WTC11 (cell line): ENCODE measurements around the gene KIT.

ENCODE experiments used
- FOXJ3 ChIP-seq: sonication (generic); formaldehyde crosslinking; IDR thresholded peaks from 2 replicates; pipeline ENCODE4 v1.9.0; 2021; ENCODE audit warnings: missing genetic modification reagents, mild to moderate bottlenecking, borderline replicate concordance
- FOXK1 ChIP-seq: sonication (generic); formaldehyde crosslinking; IDR thresholded peaks from 2 replicates; pipeline ENCODE4 v1.8.0; 2022; ENCODE audit warnings: mild to moderate bottlenecking, moderate library complexity, missing genetic modification reagents
- NR1H2 ChIP-seq: sonication (generic); formaldehyde crosslinking; IDR thresholded peaks from 2 replicates; pipeline ENCODE4 v1.9.0; 2021; ENCODE audit warnings: mild to moderate bottlenecking, moderate library complexity, missing genetic modification reagents
- PREB ChIP-seq: sonication (generic); formaldehyde crosslinking; IDR thresholded peaks from 2 replicates; pipeline ENCODE4 v1.8.1; 2022; ENCODE audit warnings: mild to moderate bottlenecking, missing genetic modification reagents, moderate library complexity, borderline replicate concordance
- RELA ChIP-seq: sonication (generic); formaldehyde crosslinking; IDR thresholded peaks from 2 replicates; pipeline ENCODE4 v1.8.1; 2022; ENCODE audit warnings: missing genetic modification reagents, mild to moderate bottlenecking, borderline replicate concordance
- SP1 ChIP-seq: sonication (generic); formaldehyde crosslinking; conservative IDR thresholded peaks from 2 replicates; pipeline ENCODE4 v1.8.1; 2022; ENCODE audit warnings: missing genetic modification reagents
- TF ChIP-seq, protein P1 (sequence below): fragments of 200-600 bp; IDR thresholded peaks from 2 replicates; pipeline ENCODE4 v1.8.0; 2022; ENCODE audit warnings: antibody characterized with exemption
- TF ChIP-seq, protein P2 (sequence below): sonication (generic); formaldehyde crosslinking; IDR thresholded peaks from 2 replicates; pipeline ENCODE4 v1.8.0; 2022; ENCODE audit warnings: mild to moderate bottlenecking, missing genetic modification reagents
- TF ChIP-seq, protein P3 (sequence below): sonication (generic); formaldehyde crosslinking; IDR thresholded peaks from 2 replicates; pipeline ENCODE4 v1.8.0; 2023; ENCODE audit warnings: missing genetic modification reagents
- TF ChIP-seq, protein P4 (sequence below): fragments of 250-450 bp; sonication (Bioruptor Pico); IDR thresholded peaks from 2 replicates; pipeline ENCODE4 v2.1.2; 2022; ENCODE audit warnings: mild to moderate bottlenecking, moderate library complexity
- TF ChIP-seq, protein P5 (sequence below): sonication (generic); formaldehyde crosslinking; IDR thresholded peaks from 2 replicates; pipeline ENCODE4 v1.8.0; 2022; ENCODE audit warnings: mild to moderate bottlenecking, missing genetic modification reagents

- TF ChIP-seq, protein P1, sequence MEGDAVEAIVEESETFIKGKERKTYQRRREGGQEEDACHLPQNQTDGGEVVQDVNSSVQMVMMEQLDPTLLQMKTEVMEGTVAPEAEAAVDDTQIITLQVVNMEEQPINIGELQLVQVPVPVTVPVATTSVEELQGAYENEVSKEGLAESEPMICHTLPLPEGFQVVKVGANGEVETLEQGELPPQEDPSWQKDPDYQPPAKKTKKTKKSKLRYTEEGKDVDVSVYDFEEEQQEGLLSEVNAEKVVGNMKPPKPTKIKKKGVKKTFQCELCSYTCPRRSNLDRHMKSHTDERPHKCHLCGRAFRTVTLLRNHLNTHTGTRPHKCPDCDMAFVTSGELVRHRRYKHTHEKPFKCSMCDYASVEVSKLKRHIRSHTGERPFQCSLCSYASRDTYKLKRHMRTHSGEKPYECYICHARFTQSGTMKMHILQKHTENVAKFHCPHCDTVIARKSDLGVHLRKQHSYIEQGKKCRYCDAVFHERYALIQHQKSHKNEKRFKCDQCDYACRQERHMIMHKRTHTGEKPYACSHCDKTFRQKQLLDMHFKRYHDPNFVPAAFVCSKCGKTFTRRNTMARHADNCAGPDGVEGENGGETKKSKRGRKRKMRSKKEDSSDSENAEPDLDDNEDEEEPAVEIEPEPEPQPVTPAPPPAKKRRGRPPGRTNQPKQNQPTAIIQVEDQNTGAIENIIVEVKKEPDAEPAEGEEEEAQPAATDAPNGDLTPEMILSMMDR, result no peak
- TF ChIP-seq, protein P2, sequence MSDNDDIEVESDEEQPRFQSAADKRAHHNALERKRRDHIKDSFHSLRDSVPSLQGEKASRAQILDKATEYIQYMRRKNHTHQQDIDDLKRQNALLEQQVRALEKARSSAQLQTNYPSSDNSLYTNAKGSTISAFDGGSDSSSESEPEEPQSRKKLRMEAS (CRISPR knock-in tag), result no peak
- TF ChIP-seq PREB (CRISPR knock-in tag) (no peak), RELA (no peak), FOXK1 (CRISPR knock-in tag) (no peak), SP1 (CRISPR knock-in tag) (no peak), FOXJ3 (CRISPR knock-in tag) (no peak), NR1H2 (CRISPR knock-in tag) (no peak)
- TF ChIP-seq, protein P3, sequence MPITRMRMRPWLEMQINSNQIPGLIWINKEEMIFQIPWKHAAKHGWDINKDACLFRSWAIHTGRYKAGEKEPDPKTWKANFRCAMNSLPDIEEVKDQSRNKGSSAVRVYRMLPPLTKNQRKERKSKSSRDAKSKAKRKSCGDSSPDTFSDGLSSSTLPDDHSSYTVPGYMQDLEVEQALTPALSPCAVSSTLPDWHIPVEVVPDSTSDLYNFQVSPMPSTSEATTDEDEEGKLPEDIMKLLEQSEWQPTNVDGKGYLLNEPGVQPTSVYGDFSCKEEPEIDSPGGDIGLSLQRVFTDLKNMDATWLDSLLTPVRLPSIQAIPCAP (CRISPR knock-in tag), result no peak
- TF ChIP-seq, protein P4, sequence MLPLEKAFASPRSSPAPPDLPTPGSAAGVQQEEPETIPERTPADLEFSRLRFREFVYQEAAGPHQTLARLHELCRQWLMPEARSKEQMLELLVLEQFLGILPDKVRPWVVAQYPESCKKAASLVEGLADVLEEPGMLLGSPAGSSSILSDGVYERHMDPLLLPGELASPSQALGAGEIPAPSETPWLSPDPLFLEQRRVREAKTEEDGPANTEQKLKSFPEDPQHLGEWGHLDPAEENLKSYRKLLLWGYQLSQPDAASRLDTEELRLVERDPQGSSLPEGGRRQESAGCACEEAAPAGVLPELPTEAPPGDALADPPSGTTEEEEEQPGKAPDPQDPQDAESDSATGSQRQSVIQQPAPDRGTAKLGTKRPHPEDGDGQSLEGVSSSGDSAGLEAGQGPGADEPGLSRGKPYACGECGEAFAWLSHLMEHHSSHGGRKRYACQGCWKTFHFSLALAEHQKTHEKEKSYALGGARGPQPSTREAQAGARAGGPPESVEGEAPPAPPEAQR (CRISPR knock-in tag), result no peak
- TF ChIP-seq, protein P5, sequence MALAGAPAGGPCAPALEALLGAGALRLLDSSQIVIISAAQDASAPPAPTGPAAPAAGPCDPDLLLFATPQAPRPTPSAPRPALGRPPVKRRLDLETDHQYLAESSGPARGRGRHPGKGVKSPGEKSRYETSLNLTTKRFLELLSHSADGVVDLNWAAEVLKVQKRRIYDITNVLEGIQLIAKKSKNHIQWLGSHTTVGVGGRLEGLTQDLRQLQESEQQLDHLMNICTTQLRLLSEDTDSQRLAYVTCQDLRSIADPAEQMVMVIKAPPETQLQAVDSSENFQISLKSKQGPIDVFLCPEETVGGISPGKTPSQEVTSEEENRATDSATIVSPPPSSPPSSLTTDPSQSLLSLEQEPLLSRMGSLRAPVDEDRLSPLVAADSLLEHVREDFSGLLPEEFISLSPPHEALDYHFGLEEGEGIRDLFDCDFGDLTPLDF (CRISPR knock-in tag), result no peak
Observed at GRCh38 chr4:54779036-54779435, 121.3 kb downstream of the KIT start.
